Dendritic cell treated with granulocyte-macrophage colony-stimulating factor and Interleukin-4, amounts not matched to agents 40 ng/mL and 50 ng/mL, for 4 days (primary cell): ENCODE measurements around the gene ATP8A2.

Experiments used
- H3K27ac Mint-ChIP-seq: one replicate; pipeline ENCODE4 v1.8.0; 2022; ENCODE audit warnings: mild to moderate bottlenecking, mixed read lengths
- H3K27me3 Mint-ChIP-seq: one replicate; pipeline ENCODE4 v1.8.0; 2022; ENCODE audit warnings: mild to moderate bottlenecking, mixed read lengths
- H3K36me3 Mint-ChIP-seq: one replicate; pipeline ENCODE4 v1.8.0; 2022; ENCODE audit warnings: low read depth, mixed read lengths
- H3K4me1 Mint-ChIP-seq: one replicate; pipeline ENCODE4 v1.8.0; 2022; ENCODE audit warnings: low read depth, mixed read lengths
- H3K4me3 Mint-ChIP-seq: one replicate; pipeline ENCODE4 v1.8.0; 2022; ENCODE audit warnings: mild to moderate bottlenecking, moderate library complexity, mixed read lengths
- H3K9me3 Mint-ChIP-seq: one replicate; pipeline ENCODE4 v1.8.0; 2022; ENCODE audit warnings: mixed read lengths
- intact Hi-C: fragments of 100-400 bp; cut with micrococcal nuclease; formaldehyde crosslinking; loops from one replicate; pipeline ENCODE4 v1.15.0; 2022

ATP8A2 gene

DNA sequence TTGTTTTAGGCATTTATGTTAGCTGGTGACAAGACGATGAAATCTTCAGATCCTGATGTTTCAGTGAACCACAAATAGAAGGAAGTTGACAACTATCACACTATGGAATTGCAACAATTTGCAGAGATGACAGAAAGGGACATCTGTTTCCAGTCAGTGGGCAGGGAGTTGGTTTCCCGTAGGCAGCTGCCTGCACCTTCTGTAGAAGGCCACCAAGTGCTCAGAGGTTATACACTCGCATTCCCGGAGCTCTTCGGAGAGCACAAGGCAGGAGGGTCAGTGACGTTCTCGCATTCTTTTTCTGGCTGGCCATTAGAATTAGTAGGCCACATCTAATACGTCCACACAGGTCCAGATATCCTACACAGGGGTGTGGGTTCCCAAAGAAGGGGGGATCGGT, 550.6 kb downstream of the ATP8A2 start:
- Mint-ChIP-seq H3K27me3 (peaks cover 4% of the 10 kb centered on the region), H3K4me3 (no peak overlapping the region), H3K4me1 (no peaks in the 10 kb centered on the region), H3K36me3 (no peaks in the 10 kb centered on the region), H3K27ac (no peak overlapping the region), H3K9me3 (no peaks in the 10 kb centered on the region)
- intact Hi-C loops = no loop called here

DNA sequence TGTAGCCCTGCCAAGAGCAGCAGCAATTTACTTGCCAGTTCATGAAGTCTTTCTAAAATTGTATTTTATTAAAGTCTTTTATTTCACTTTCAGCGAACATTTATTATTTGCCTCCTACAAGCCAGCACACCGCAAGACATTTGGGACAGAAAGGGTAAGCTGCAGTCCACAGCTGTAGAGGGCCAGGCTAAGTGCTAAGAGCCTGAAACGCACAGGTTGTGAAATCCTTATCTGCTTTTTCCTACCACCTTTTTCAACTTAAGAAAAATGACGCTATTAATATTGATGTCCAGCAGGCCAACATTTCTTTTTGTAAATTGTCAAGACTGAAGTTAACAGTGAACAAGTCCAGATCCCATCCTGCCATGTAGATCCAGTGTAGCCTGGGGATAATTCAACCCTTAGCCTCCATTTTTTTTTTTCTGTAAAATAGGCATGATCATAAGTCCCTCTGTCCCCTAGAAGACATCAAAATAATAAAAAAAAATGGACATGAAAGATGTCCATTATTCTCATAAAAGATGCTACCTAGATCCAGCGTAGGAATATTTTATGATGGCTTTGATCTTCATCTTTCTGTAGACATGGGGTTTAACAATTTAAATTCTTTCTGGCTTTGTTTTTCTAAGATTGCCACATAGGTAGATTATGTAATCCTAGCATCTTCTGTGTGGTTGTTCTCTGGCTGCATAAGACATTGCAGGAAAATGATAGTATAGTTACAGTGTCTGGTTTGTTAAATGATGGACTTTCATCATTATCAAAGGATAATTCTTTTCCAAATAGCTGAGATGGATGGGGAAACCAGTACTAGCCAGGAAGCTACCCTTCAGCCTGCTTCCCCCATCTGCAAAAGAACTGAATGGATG, 551.7 kb downstream of the ATP8A2 start:
- no peaks in the 10 kb centered on the region for H3K9me3 Mint-ChIP-seq
- intact Hi-C loops = no loop called here
- H3K4me3 Mint-ChIP-seq = no peak overlapping the region
- H3K27me3 Mint-ChIP-seq = peaks cover 4% of the 10 kb centered on the region
- H3K4me1 Mint-ChIP-seq = no peaks in the 10 kb centered on the region
- no peak overlapping the region for H3K27ac Mint-ChIP-seq
- H3K36me3 Mint-ChIP-seq = no peaks in the 10 kb centered on the region

- Mint-ChIP-seq H3K9me3 (no peaks in the 10 kb centered on the region), H3K4me3 (no peak overlapping the region), H3K27ac (no peak overlapping the region), H3K4me1 (no peaks in the 10 kb centered on the region), H3K36me3 (no peaks in the 10 kb centered on the region), H3K27me3 (peaks cover 4% of the 10 kb centered on the region)
- intact Hi-C loops = no loop called here
These were observed 555.6 kb downstream of the ATP8A2 start for GRCh38 chr13:25927363-25927762.

GRCh38 chr13:25927932-25928331, 556.2 kb downstream of the ATP8A2 start:
- Mint-ChIP-seq H3K36me3 (no peaks in the 10 kb centered on the region), H3K9me3 (no peaks in the 10 kb centered on the region), H3K4me3 (no peak overlapping the region), H3K27ac (no peak overlapping the region), H3K4me1 (no peaks in the 10 kb centered on the region), H3K27me3 (peaks cover 4% of the 10 kb centered on the region)
- intact Hi-C loops = no loop called here

GRCh38 chr13:25928941-25929505, 557.2 kb downstream of the ATP8A2 start:
- H3K9me3 Mint-ChIP-seq = no peaks in the 10 kb centered on the region
- intact Hi-C loops = no loop called here
- H3K27me3 Mint-ChIP-seq = peaks cover 4% of the 10 kb centered on the region
- no peak overlapping the region for H3K27ac Mint-ChIP-seq
- H3K36me3 Mint-ChIP-seq = no peaks in the 10 kb centered on the region
- no peak overlapping the region for H3K4me3 Mint-ChIP-seq
- H3K4me1 Mint-ChIP-seq = no peaks in the 10 kb centered on the region

- Mint-ChIP-seq H3K27ac (no peak overlapping the region), H3K4me3 (no peak overlapping the region), H3K4me1 (no peaks in the 10 kb centered on the region), H3K36me3 (no peaks in the 10 kb centered on the region), H3K9me3 (no peaks in the 10 kb centered on the region), H3K27me3 (peaks cover 4% of the 10 kb centered on the region)
- intact Hi-C loops = no loop called here
These were observed 558.0 kb downstream of the ATP8A2 start for GRCh38 chr13:25929816-25930215.

GRCh38 chr13:25930653-25931052, 558.9 kb downstream of the ATP8A2 start:
- H3K9me3 Mint-ChIP-seq = no peaks in the 10 kb centered on the region
- H3K4me1 Mint-ChIP-seq = no peaks in the 10 kb centered on the region
- H3K27me3 Mint-ChIP-seq = peaks cover 4% of the 10 kb centered on the region
- H3K27ac Mint-ChIP-seq = no peak overlapping the region
- H3K36me3 Mint-ChIP-seq = no peaks in the 10 kb centered on the region
- intact Hi-C loops = no loop called here
- no peak overlapping the region for H3K4me3 Mint-ChIP-seq

DNA sequence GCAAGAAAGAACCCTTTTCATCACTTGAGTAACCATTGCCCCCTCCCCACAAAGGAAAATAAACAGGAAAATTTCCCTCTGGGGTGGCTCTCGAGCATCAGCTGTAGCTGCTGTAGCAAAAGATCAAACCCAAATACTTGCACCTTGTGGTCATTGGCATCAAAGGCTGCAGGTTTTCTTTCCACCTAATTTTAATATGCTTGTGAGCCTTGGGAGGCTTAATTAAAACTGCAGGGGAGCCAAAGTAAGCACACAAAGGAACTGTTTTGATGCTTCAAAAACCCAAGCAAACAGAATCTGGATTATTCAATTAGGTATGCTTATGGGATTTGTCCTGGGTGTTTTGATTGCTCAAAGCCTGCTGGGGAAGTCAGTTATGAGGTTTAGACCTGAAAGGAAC, 560.6 kb downstream of the ATP8A2 start:
- H3K36me3 Mint-ChIP-seq = no peaks in the 10 kb centered on the region
- H3K9me3 Mint-ChIP-seq = no peaks in the 10 kb centered on the region
- no peak overlapping the region for H3K4me3 Mint-ChIP-seq
- intact Hi-C loops = no loop called here
- H3K27ac Mint-ChIP-seq = no peak overlapping the region
- no peaks in the 10 kb centered on the region for H3K4me1 Mint-ChIP-seq
- H3K27me3 Mint-ChIP-seq = no peaks in the 10 kb centered on the region

GRCh38 chr13:25933520-25933919, 561.7 kb downstream of the ATP8A2 start:
- no peak overlapping the region for H3K27ac Mint-ChIP-seq
- H3K36me3 Mint-ChIP-seq = no peaks in the 10 kb centered on the region
- no peaks in the 10 kb centered on the region for H3K4me1 Mint-ChIP-seq
- intact Hi-C loops = no loop called here
- no peak overlapping the region for H3K4me3 Mint-ChIP-seq
- H3K27me3 Mint-ChIP-seq = no peaks in the 10 kb centered on the region
- no peaks in the 10 kb centered on the region for H3K9me3 Mint-ChIP-seq

DNA sequence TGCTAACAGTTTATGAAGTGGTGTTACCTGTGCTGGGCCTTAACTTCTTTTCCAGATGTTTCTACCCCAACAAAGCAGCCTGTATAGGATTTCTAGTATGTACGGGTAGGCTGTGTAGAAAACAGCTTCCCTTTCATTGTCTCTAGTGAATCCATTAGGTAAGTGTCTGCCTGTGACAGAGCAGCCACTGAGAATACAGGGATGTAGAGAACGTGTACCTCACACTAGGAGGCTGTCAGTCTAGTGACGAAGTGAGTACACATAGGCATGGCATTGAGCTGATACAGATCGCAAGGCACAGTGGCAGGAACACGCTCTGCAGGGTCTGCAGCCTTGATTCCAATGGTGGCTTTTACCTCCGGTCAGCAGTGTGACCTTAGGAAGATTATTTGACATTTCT, 562.4 kb downstream of the ATP8A2 start:
- Mint-ChIP-seq H3K36me3 (no peaks in the 10 kb centered on the region), H3K27ac (no peak overlapping the region), H3K4me3 (no peak overlapping the region), H3K27me3 (no peaks in the 10 kb centered on the region), H3K9me3 (no peaks in the 10 kb centered on the region), H3K4me1 (no peaks in the 10 kb centered on the region)
- intact Hi-C loops = no loop called here

GRCh38 chr13:25939961-25940687, 568.4 kb downstream of the ATP8A2 start:
- Mint-ChIP-seq H3K27ac (no peak overlapping the region), H3K4me1 (no peaks in the 10 kb centered on the region), H3K36me3 (no peaks in the 10 kb centered on the region), H3K4me3 (no peak overlapping the region), H3K9me3 (no peaks in the 10 kb centered on the region), H3K27me3 (peaks cover 2% of the 10 kb centered on the region)
- intact Hi-C loops = no loop called here

DNA sequence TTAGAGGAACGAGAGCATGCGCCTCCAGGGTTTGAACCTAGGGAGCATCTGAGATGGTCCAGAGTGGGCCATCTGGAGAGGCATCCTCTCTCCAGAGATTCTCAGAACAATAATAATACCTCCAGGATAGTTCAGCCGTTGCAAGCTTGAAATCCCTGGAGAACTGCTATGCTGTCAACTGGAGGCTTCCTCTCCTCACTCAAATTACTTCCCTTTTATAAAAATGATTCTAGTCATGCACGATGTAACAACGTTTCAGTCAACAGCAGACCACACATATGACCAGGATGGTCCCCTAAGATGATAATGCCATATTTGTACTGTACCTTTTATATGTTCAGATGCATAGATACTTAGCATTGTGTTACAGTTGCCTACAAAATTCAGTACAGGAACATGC, 571.3 kb downstream of the ATP8A2 start:
- intact Hi-C loops = no loop called here
- Mint-ChIP-seq H3K4me1 (no peaks in the 10 kb centered on the region), H3K4me3 (no peak overlapping the region), H3K36me3 (no peaks in the 10 kb centered on the region), H3K9me3 (no peaks in the 10 kb centered on the region), H3K27me3 (peaks cover 2% of the 10 kb centered on the region), H3K27ac (no peak overlapping the region)

- H3K4me1 Mint-ChIP-seq = no peaks in the 10 kb centered on the region
- H3K27ac Mint-ChIP-seq = no peak overlapping the region
- peaks cover 2% of the 10 kb centered on the region for H3K27me3 Mint-ChIP-seq
- H3K9me3 Mint-ChIP-seq = no peaks in the 10 kb centered on the region
- intact Hi-C loops = no loop called here
- H3K36me3 Mint-ChIP-seq = no peaks in the 10 kb centered on the region
- no peak overlapping the region for H3K4me3 Mint-ChIP-seq
These were observed 571.9 kb downstream of the ATP8A2 start for GRCh38 chr13:25943658-25944057.

GRCh38 chr13:25945596-25945995, 573.8 kb downstream of the ATP8A2 start:
- H3K4me1 Mint-ChIP-seq = no peaks in the 10 kb centered on the region
- H3K9me3 Mint-ChIP-seq = no peaks in the 10 kb centered on the region
- H3K27me3 Mint-ChIP-seq = no peaks in the 10 kb centered on the region
- H3K27ac Mint-ChIP-seq = no peak overlapping the region
- intact Hi-C loops = no loop called here
- no peaks in the 10 kb centered on the region for H3K36me3 Mint-ChIP-seq
- no peak overlapping the region for H3K4me3 Mint-ChIP-seq
